GM12878 (cell line): ENCODE data around the gene GNB5. TPM values are rescaled to one million over a fixed set of nuclear protein-coding genes. Genes with fewer than 3 reads are reported as not detected.

ENCODE experiments used
- ATAC-seq: fragments of 200-7000 bp; cut with Tn5 transposase; 3 replicates; pipeline ENCODE4 v1.9.1; 2020; ENCODE audit warnings: mild to moderate bottlenecking, moderate library complexity
- BruUV-seq: library from RNA; stranded (reverse); fragments of 400-500 nt; replicated peaks from 2 replicates; lab custom pipeline; 2021; lab: Mats Ljungman, UMichigan
- CTCF ChIA-PET: fragments of 300-600 bp; sonication (Branson Sonifier 250); formaldehyde crosslinking; extraction: SDS; loops from one replicate; lab custom pipeline; 2021; ENCODE audit warnings: inconsistent platforms; lab: Yijun Ruan, JAX
- POLR2A ChIA-PET: fragments of 350-600 bp; formaldehyde crosslinking; extraction: SDS; loops from one replicate; lab custom pipeline; 2021; ENCODE audit warnings: inconsistent platforms; lab: Charles Lee
- RAD21 ChIA-PET: fragments of 300-600 bp; sonication (Branson Sonifier 250); formaldehyde crosslinking; loops from one replicate; lab custom pipeline; 2023; ENCODE audit warnings: antibody characterized with exemption; ENCODE audit not compliant: unreplicated experiment; lab: Charles Lee
- SMC1A ChIA-PET: fragments of 300-600 bp; sonication (Branson Sonifier 250); formaldehyde crosslinking; loops from one replicate; lab custom pipeline; 2023; ENCODE audit not compliant: unreplicated experiment, uncharacterized antibody; lab: Charles Lee
- DNase-seq: peaks from one replicate; pipeline ENCODE4 v3.0.0-alpha.2; 2011; ENCODE audit warnings: low read depth, low spot score
- FAIRE-seq: peaks from 3 replicates; lab custom pipeline; 2011; peaks lifted over from hg19 to GRCh38; lab: Jason Lieb, UNC
- H2AFZ ChIP-seq: 2 replicates; pipeline ENCODE4 v1.6.0; 2011; ENCODE audit warnings: low read depth, low read length, control low read depth; ENCODE audit not compliant: control insufficient read depth
- H3K27ac ChIP-seq: 2 replicates; pipeline ENCODE4 v1.5.1; 2011; ENCODE audit warnings: control low read depth; ENCODE audit not compliant: control insufficient read depth, insufficient read depth
- H3K27me3 ChIP-seq, 2 experiments: replicated peaks in 1 of 2; 2 replicates each; pipeline versions ENCODE4 v1.6.0 to v1.6.1; 2011; ENCODE audit warnings: low read length in 1 of 2; ENCODE audit not compliant: control insufficient read depth in 2 of 2, insufficient read depth in 2 of 2
- H3K36me3 ChIP-seq, 2 experiments: 2 replicates each; pipeline ENCODE4 v1.5.1; 2011; ENCODE audit warnings: low read length in 1 of 2; ENCODE audit not compliant: control insufficient read depth in 2 of 2, insufficient read depth in 2 of 2
- H3K4me1 ChIP-seq: 2 replicates; pipeline ENCODE4 v1.6.1; 2011; ENCODE audit warnings: mild to moderate bottlenecking, low read length, moderate library complexity, mixed read lengths; ENCODE audit not compliant: control insufficient read depth, insufficient read depth
- H3K4me2 ChIP-seq: 2 replicates; pipeline ENCODE4 v1.6.0; 2011; ENCODE audit warnings: control low read depth; ENCODE audit not compliant: control insufficient read depth, insufficient read depth
- H3K4me3 ChIP-seq: fragments of 200-600 bp; sonication (generic); 2 replicates; pipeline ENCODE4 v1.5.1; 2016
- H3K79me2 ChIP-seq: 2 replicates; pipeline ENCODE4 v1.6.0; 2011; ENCODE audit warnings: low read length; ENCODE audit not compliant: control insufficient read depth, insufficient read depth
- H3K9ac ChIP-seq: 2 replicates; pipeline ENCODE4 v1.8.0; 2011; ENCODE audit warnings: low read length, control low read depth, mixed read lengths; ENCODE audit not compliant: control insufficient read depth, insufficient read depth
- H3K9me3 ChIP-seq: replicated peaks from 3 replicates; pipeline ENCODE4 v1.5.1; 2011; ENCODE audit warnings: mild to moderate bottlenecking, low read length; ENCODE audit not compliant: control insufficient read depth, insufficient read depth
- H4K20me1 ChIP-seq: 2 replicates; pipeline ENCODE4 v1.6.0; 2011; ENCODE audit not compliant: control insufficient read depth, insufficient read depth
- BCLAF1 ChIP-seq: fragments of 450-650 bp; IDR thresholded peaks from 2 replicates; pipeline ENCODE4 v1.6.1; 2017; ENCODE audit warnings: antibody characterized with exemption, mild to moderate bottlenecking, moderate library complexity
- IRF3 ChIP-seq: fragments of 450-650 bp; IDR thresholded peaks from 2 replicates; pipeline ENCODE4 v1.6.1; 2014; ENCODE audit warnings: mild to moderate bottlenecking
- MTA3 ChIP-seq: IDR thresholded peaks from 2 replicates; pipeline ENCODE4 v1.6.1; 2012; ENCODE audit warnings: low read length, inconsistent platforms, borderline replicate concordance
- POLR2AphosphoS5 ChIP-seq: IDR thresholded peaks from 2 replicates; pipeline ENCODE4 v1.6.1; 2011; ENCODE audit warnings: mild to moderate bottlenecking, low read length, inconsistent platforms
- RBBP5 ChIP-seq: fragments of 200-600 bp; sonication (generic); conservative IDR thresholded peaks from 2 replicates; pipeline ENCODE4 v1.6.1; 2016
- RFX5 ChIP-seq: IDR thresholded peaks from 2 replicates; pipeline ENCODE4 v1.6.1; 2011; ENCODE audit warnings: low read depth, low read length, improper control_type of control experiment
- SMAD5 ChIP-seq: IDR thresholded peaks from 2 replicates; pipeline ENCODE4 v1.6.1; 2016; ENCODE audit warnings: antibody characterized with exemption, low read depth
- ZBTB33 ChIP-seq: fragments of 450-650 bp; IDR thresholded peaks from 2 replicates; pipeline ENCODE4 v1.6.1; 2017; ENCODE audit warnings: mild to moderate bottlenecking
- WGBS: methylation state at CpG from one replicate; pipeline ENCODE4 v1.1.6; 2016; ENCODE audit warnings: low lambda C conversion rate; ENCODE audit not compliant: insufficient replicate concordance, insufficient coverage; ENCODE audit errors: missing lambda C conversion rate; 5-methylcytosine and 5-hydroxymethylcytosine counted together
- in situ Hi-C: fragments of 300-500 bp; cut with MboI; formaldehyde crosslinking; loops from 9 replicates; pipeline ENCODE4 v1.14.3; 2018; ENCODE audit warnings: mixed read lengths
- intact Hi-C: fragments of 100-400 bp; cut with micrococcal nuclease; formaldehyde crosslinking; loops from one replicate; pipeline ENCODE4 v1.14.2; 2022; ENCODE audit not compliant: unreplicated experiment
- polyA plus RNA-seq, 11 experiments: library from polyadenylated mRNA; depleted of rRNA in 4 of 11; unstranded in 6 of 11; stranded (reverse) in 5 of 11; fragments of >200 nt; fragmentation: Nextera tagmentation in 4 of 11; fragmentation: Illumina TruSeq in 1 of 11; extraction: Ambion mirVana in 4 of 11; extraction: Trizol in 1 of 11; gene quantifications; 1 replicate in 1 of 11; 2 replicates in 10 of 11; pipeline versions ENCODE4 v1.2.1 to v1.2.3, GENCODE V29; 2011 to 2016; ENCODE audit warnings: inconsistent platforms in 2 of 11, missing spikeins in 2 of 11, low read depth in 1 of 11
- total RNA-seq, 4 experiments: library from RNA; depleted of rRNA in 3 of 4; stranded (reverse); fragments of >200 nt in 3 of 4; fragmentation: Illumina TruSeq in 1 of 4; extraction: Trizol in 1 of 4; gene quantifications; 2 replicates each; pipeline versions ENCODE4 v1.2.1 to v1.2.3, GENCODE V29; 2013 to 2021

Gene GNB5
- total and polyA plus RNA-seq, 10 of the 15 experiments (the other 5 are each of a cell fraction or from before 2014, with no cell fraction given), result 2.4 to 25.9 (median 15.2) TPM

- no peak overlapping the region for H3K4me2 ChIP-seq
- ChIA-PET SMC1A (interaction anchor here (1.1 kb wide), 1 partner anchor 19 kb away, joined by 3 read pairs; no protein-coding TSS in a partner anchor), RAD21 (interaction anchor here (1.0 to 1.5 kb wide), 2 partner anchors 23 to 317 kb away, joined by 3 to 5 read pairs; no protein-coding TSS in a partner anchor), POLR2A (no interaction called here), CTCF (interaction anchor here (1.0 to 1.3 kb wide), 3 partner anchors 11 to 24 kb away, joined by 3 read pairs; no protein-coding TSS in a partner anchor)
- FAIRE-seq, result no peak
- H4K20me1 ChIP-seq, result no peaks in the 10 kb centered on the region
- H3K9me3 ChIP-seq, result no peaks in the 10 kb centered on the region
- intact Hi-C loops (loop anchor here (5.0 kb wide), 1 partner anchor 319 kb away; no protein-coding TSS in a partner anchor), in situ Hi-C loops (no loop called here)
- WGBS, result 53% methylated on average over 2 of the region's 2 CpGs
- DNase-seq, result no peak
- no peaks in the 10 kb centered on the region for H3K27me3 ChIP-seq
- no peak overlapping the region for H3K4me3 ChIP-seq
- no peak overlapping the region for H2AFZ ChIP-seq
- ATAC-seq, result no peak
- no peaks in the 10 kb centered on the region for H3K4me1 ChIP-seq
- no peak overlapping the region for H3K27ac ChIP-seq
- TF ChIP-seq BCLAF1, result no peak
- no TSS peak for BruUV-seq
- H3K9ac ChIP-seq, result no peak overlapping the region
- H3K36me3 ChIP-seq, result no peaks in the 10 kb centered on the region; a peak in 1 of 4 replicates
- H3K79me2 ChIP-seq, result no peaks in the 10 kb centered on the region
These were observed 15.3 kb upstream of the GNB5 start for GRCh38 chr15:52206446-52206845.

DNA sequence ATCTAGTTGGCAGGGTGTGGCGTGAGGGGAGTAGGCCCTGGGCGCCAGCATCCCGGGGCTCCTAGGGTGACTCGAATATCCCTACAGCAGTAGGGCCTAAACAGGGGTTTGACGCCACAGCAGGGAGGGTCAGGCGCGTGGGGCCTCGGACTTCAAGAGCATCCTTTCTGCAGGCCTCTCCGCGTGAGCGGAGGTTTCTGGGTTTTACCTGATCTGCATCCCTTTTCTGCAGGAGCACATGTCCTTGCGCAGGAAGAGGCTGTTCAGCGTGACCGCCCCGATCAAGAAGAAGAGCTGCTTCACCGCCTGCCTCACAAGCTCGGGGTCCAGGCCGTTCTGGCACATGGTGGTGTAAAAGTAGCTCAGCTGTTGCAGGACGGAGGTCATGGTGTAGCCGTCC lies 13.5 kb upstream of the GNB5 start:
- no peaks in the 10 kb centered on the region for H3K79me2 ChIP-seq
- ChIA-PET CTCF (interaction anchor here (1.0 to 1.5 kb wide), 3 partner anchors 10 to 234 kb away, joined by 3 to 6 read pairs (median 3); no protein-coding TSS in a partner anchor), POLR2A (no interaction called here), SMC1A (interaction anchor here (0.7 to 1.5 kb wide), 2 partner anchors 17 to 21 kb away, joined by 3 to 4 read pairs; no protein-coding TSS in a partner anchor)
- no peak overlapping the region for H2AFZ ChIP-seq
- H3K9me3 ChIP-seq, result no peaks in the 10 kb centered on the region
- intact Hi-C loops, result loop anchor here (5.0 kb wide), 1 partner anchor 317 kb away; no protein-coding TSS in a partner anchor
- ATAC-seq, result no peak
- no peak overlapping the region for H3K4me2 ChIP-seq
- FAIRE-seq, result no peak
- no peak overlapping the region for H3K9ac ChIP-seq
- H3K4me3 ChIP-seq, result no peak overlapping the region
- BruUV-seq, result no TSS peak
- H3K27me3 ChIP-seq, result no peaks in the 10 kb centered on the region
- H3K36me3 ChIP-seq, result no peaks in the 10 kb centered on the region; a peak in 1 of 4 replicates
- no peak overlapping the region for H3K27ac ChIP-seq
- TF ChIP-seq RFX5 (no peak), IRF3 (no peak), RBBP5 (no peak), MTA3 (no peak), SMAD5 (no peak), POLR2AphosphoS5 (no peak), ZBTB33 (no peak)
- TF ChIP-seq, all 136 proteins: peak for 0
- no peaks in the 10 kb centered on the region for H3K4me1 ChIP-seq
- 94% methylated on average over 20 of the region's 20 CpGs for WGBS
- no peaks in the 10 kb centered on the region for H4K20me1 ChIP-seq
- no peak for DNase-seq
- in situ Hi-C loops, result no loop called here
- RAD21 ChIA-PET, result no interaction called here
